ENCODE results near the gene SLC27A6. TPM values are rescaled to one million over a fixed set of nuclear protein-coding genes. Genes with fewer than 3 reads are reported as not detected.
"Not testable (repeated sequence)": the region's sequence is repeated elsewhere in the genome, so short reads cannot be mapped to it uniquely, and the experiment has no call there.

Gene SLC27A6
- total and polyA plus RNA-seq, 7 donors: 0.55 to 0.82 (median 0.68) TPM; not detected in 2

- Histone ChIP-seq H3K27me3 (no peaks in the 10 kb centered on the region), H3K4me1 (no peaks in the 10 kb centered on the region), H3K36me3 (no peaks in the 10 kb centered on the region), H3K4me3 (no peak overlapping the region), H3K9me3 (no peaks in the 10 kb centered on the region), H3K27ac (no peak overlapping the region)
- intact Hi-C loops (cut with DNase I): no loop called here
- TF ChIP-seq CTCF (IDR thresholded peaks at IDR 0.05): no peak
- no peak for TF ChIP-seq POLR2AphosphoS5 (IDR thresholded peaks at IDR 0.05)
- no peak for TF ChIP-seq POLR2A (IDR thresholded peaks at IDR 0.05)
- TF ChIP-seq EP300 (IDR thresholded peaks at IDR 0.05): no peak
- 74 to 86% methylated on average over 4 of the region's 4 CpGs for WGBS, 2 donors
- no peak for DNase-seq
Observed at GRCh38 chr5:128925973-128926372, 39.3 kb upstream of the SLC27A6 start.

- Histone ChIP-seq H3K9me3 (peaks cover 0 to 3% (median 0%) of the 10 kb centered on the region in 4 donors), H3K36me3 (no peaks in the 10 kb centered on the region), H3K4me3 (no peak overlapping the region), H3K27ac (no peak overlapping the region), H3K27me3 (no peaks in the 10 kb centered on the region), H3K4me1 (no peaks in the 10 kb centered on the region)
- TF ChIP-seq CTCF (IDR thresholded peaks at IDR 0.05) (no peak), EP300 (IDR thresholded peaks at IDR 0.05) (no peak), POLR2A (IDR thresholded peaks at IDR 0.05) (no peak), POLR2AphosphoS5 (IDR thresholded peaks at IDR 0.05) (no peak)
- WGBS, 2 donors: 56 to 65% methylated on average over 3 of the region's 3 CpGs
- DNase-seq: no peak
- intact Hi-C loops (cut with DNase I): no loop called here
Observed at GRCh38 chr5:128927644-128928043, 37.6 kb upstream of the SLC27A6 start.

- H3K9me3 ChIP-seq; H3K4me3 ChIP-seq; H3K27ac ChIP-seq; DNase-seq; intact Hi-C loops (cut with DNase I); H3K4me1 ChIP-seq; H3K27me3 ChIP-seq; H3K36me3 ChIP-seq: not testable (repeated sequence)
- WGBS, 2 donors: 89 to 92% methylated on average over 4 of the region's 4 CpGs
Observed at GRCh38 chr5:128932232-128932631, 33.1 kb upstream of the SLC27A6 start.

GRCh38 chr5:128943100-128943499 is 22.2 kb upstream of the SLC27A6 start:
- H3K36me3 ChIP-seq; H3K27me3 ChIP-seq; DNase-seq; H3K9me3 ChIP-seq; H3K4me1 ChIP-seq; H3K27ac ChIP-seq; intact Hi-C loops (cut with DNase I); H3K4me3 ChIP-seq: not testable (repeated sequence)
- 79 to 92% methylated on average over 7 of the region's 9 CpGs for WGBS, 2 donors

GRCh38 chr5:128949847-128950546 is 15.3 kb upstream of the SLC27A6 start:
- H3K9me3 ChIP-seq: no peaks in the 10 kb centered on the region
- no peaks in the 10 kb centered on the region for H3K36me3 ChIP-seq
- 51 to 75% methylated on average over 3 of the region's 3 CpGs for WGBS, 2 donors
- no peaks in the 10 kb centered on the region for H3K4me1 ChIP-seq
- TF ChIP-seq POLR2A (IDR thresholded peaks at IDR 0.05): no peak
- TF ChIP-seq EP300 (IDR thresholded peaks at IDR 0.05): no peak
- TF ChIP-seq POLR2AphosphoS5 (IDR thresholded peaks at IDR 0.05): no peak
- no peak for TF ChIP-seq CTCF (IDR thresholded peaks at IDR 0.05)
- no peaks in the 10 kb centered on the region for H3K27me3 ChIP-seq
- no peak overlapping the region for H3K4me3 ChIP-seq
- H3K27ac ChIP-seq: no peak overlapping the region
- intact Hi-C loops (cut with DNase I): no loop called here
- no peak for DNase-seq

- intact Hi-C loops (cut with DNase I); H3K36me3 ChIP-seq; H3K27me3 ChIP-seq; H3K27ac ChIP-seq; DNase-seq; H3K4me1 ChIP-seq; H3K9me3 ChIP-seq; H3K4me3 ChIP-seq: not testable (repeated sequence)
- 73 to 95% methylated on average over 6 of the region's 6 CpGs for WGBS, 2 donors
Observed at GRCh38 chr5:128951301-128951700, 14.0 kb upstream of the SLC27A6 start.

Data from sigmoid colon (tissue), 7 donors.